ENCODE measurements around the gene SPPL2A.
"Not testable (repeated sequence)": the region's sequence is repeated elsewhere in the genome, so short reads cannot be mapped to it uniquely, and the experiment has no call there.

Gene SPPL2A, protein sequence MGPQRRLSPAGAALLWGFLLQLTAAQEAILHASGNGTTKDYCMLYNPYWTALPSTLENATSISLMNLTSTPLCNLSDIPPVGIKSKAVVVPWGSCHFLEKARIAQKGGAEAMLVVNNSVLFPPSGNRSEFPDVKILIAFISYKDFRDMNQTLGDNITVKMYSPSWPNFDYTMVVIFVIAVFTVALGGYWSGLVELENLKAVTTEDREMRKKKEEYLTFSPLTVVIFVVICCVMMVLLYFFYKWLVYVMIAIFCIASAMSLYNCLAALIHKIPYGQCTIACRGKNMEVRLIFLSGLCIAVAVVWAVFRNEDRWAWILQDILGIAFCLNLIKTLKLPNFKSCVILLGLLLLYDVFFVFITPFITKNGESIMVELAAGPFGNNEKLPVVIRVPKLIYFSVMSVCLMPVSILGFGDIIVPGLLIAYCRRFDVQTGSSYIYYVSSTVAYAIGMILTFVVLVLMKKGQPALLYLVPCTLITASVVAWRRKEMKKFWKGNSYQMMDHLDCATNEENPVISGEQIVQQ

DNA sequence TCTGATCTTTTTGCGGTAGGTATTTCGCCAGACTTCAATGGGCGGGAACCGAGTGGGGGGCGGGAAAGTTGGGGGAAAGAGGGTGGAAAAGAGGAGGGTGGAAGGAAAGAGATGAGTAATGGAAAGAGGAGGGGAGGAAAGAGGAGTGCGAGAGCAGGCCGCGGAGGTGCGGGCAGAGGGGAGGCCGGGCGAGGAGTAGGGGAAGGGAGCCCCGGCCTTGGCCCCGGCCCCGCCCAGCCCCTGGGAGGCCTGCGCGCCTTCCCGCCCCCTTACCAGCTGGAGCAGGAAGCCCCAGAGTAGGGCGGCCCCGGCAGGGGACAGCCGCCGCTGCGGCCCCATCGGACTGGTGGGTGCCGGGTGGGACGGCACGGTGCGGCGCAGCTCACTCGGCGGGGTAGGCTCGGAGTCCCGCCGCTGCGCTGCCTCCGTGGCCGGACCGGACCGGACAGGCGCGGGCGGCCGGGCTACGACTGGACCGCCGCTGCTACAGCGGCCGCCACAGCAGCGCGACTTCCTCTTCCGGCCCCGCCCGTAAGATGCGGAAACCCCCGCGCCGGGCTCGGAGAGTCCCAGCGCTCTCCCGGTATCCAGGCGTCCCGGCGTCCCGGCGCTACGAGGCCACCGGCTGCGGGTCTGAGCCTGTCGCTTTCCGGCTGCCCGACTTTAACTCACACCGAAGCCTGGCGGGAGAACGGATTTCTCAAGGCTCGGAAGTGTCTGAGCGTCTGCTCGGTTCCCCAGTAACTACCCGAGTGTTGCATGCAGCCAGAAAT, at the start of gene SPPL2A:
TSS of gene SPPL2A (minus strand) at position 512 of the 773 bp plus-strand sequence. CDS start at position 339, 173 bp downstream.
- DNase-seq (ENCODE audit: low read depth): peak; percentile 68

DNA sequence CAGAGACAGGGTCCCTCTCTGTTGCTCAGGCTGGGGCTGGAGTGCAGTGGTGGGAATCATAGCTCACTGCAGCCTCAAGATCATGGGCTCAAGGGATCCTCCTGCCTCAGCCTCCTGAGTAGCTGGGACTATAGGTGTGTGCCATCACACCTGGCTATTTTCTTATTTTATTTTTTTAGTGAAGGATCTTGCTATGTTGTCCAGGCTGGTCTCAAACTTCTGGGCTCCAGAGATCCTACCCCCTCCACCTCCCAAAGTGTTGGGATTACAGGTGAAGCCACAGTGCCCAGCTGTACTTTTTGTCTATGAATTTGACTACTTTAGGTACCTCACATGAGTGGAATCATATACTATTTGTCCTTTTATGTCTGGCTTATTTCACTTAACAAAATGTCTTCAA, 49.1 kb upstream of the SPPL2A start:
- DNase-seq (ENCODE audit: low read depth): no peak

DNA sequence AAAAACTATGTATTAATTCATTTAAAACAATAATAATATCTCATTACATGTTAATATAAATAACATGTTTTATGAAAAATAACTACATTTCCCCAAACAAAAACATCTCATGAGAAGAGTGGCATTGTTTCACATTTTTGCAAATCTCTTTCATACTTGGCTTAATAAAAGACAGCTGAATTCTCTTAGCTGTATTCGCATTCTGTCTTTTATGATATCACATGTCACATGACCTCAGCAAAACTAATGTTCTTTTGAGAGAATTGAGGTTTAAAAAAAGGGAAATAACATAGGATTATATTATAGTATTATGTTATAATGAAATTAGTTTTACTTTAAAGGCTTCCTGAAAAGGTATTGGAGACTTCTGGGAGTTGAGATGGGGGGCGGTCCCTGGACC, 48.4 kb upstream of the SPPL2A start:
- no peak for DNase-seq (ENCODE audit: low read depth)

DNA sequence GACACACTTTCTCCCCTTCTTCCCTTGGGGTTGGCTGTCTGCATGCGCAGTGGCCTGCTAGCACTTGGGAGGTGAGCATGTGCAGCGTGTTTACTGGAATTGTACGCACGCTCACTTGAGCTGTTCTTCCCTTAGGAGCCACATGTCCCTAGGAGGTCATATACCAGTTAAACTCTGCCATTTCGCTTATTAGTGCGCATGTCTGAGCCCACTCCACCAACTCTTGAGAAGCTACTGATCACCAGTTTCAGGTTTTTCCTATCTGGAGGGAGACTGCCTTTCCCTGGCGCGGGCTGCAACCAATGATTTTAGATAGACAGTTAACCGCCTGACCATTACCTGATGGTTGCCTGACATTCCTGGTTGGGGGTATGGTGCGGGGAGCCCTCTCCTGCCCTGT, 47.6 kb upstream of the SPPL2A start:
- no peak for DNase-seq (ENCODE audit: low read depth)

DNA sequence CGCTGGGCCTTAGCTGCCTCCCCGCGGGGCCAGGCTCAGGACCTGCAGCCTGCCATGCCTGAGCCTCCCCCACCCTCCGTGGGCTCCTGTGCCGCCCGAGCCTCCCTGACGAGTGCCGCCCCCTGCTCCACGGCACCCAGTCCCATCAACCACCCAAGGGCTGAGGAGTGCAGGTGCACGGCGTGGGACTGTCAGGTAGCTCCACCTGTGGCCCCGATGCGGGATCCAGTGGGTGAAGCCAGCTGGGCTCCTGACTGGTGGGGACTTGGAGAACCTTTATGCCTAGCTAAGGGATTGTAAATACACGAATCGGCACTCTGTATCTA, 46.6 kb upstream of the SPPL2A start:
- DNase-seq (ENCODE audit: low read depth): not testable (repeated sequence)

DNA sequence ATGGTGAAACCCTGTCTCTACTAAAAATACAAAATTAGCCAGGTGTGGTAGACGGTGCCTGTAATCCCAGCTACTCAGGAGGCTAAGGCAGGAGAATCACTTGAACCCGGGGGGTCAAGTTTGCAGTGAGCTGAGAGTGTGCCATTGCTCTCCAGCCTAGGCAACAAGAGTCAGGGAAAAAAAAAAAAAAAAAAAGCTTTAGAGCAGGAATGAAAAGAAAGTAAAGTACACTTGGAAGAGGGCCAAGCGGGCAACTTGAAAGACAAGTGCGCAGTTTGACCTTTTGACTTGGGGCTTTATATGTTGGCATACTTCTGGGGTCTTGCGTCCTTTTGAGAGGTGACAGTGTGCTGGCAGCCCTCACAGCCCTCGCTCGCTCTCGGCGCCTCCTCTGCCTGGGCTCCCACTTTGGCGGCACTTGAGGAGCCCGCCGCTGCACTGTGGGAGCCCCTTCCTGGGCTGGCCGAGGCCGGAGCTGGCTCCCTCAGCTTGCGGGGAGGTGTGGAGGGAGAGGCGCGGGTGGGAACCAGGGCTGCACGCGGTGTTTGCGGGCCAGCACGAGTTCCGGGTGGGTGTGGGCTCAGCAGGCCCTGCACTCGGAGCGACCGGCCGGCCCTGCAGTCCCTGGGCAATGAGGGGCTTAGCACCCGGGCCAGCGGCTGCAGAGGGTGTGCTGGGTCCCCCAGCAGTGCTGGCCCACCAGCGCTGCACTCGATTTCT, 46.1 kb upstream of the SPPL2A start:
- DNase-seq (ENCODE audit: low read depth): not testable (repeated sequence)

DNA sequence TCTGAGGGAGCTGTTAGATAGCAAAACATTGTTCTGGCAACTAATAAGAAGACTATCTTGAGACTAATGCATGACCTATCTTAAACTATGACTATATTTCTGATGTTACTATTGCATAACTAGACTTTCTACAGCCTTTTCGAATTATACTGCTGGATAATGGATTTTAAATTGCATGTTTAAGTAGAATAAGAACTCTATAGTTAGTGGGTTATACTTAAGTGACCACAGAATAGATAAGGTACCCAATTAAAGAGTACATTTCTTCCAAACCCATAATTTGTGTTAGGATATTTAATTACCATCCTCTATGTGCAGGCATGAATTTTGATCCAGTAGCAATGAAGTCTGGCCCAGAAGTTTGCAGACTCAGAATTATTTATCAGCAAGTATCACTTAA, 44.6 kb upstream of the SPPL2A start:
- DNase-seq (ENCODE audit: low read depth): no peak

DNA sequence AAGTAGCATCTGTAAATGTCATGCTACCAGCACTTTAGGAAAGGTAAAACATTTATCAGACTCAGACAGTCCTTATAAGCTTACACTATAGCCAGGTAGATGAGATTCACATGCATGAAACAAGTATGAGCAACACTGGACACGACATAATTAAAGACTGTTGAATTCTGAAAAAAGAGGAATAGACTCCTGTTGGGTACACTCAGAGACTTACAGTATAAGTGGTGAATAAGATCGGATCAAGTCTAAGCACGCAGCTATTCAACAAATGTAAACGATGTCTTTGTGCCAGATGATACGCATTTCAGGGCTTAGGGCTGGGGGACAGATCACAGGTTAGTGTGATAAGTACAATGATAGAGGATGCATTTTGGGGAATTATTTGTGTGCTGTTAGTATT, 43.2 kb upstream of the SPPL2A start:
- no peak for DNase-seq (ENCODE audit: low read depth)

DNA sequence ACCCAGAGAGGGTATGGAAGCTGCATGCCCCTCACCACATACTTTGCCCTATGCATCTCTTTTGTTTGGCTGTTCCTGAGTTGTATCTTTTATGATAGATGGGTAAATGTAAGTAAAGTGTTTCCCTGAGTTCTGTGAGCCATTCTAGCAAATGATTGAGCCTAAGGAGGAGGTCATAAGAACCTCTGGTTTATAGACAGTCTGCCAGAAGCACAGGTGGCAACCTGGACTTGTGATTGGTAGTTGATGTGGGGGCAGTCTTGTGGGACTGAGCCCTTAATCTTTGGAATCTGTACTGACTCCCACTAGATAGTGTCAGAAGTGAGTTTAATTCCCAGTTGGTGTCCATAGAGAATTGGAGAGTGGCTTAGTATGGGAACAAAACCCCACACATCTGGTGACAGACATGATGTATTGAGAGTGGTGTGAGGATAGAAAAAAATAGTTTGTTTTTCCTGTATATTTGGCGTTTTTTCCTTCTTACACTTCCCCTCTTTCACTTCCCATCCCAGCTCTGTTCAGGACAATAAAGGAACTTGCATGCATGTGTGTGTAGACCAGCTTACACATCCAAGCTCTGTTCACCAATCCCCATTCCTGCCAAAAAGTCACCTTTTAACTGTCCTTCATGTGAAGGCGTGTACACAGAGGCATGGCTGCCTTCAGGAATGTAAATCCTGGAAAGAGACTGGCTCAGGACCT, 38.1 kb upstream of the SPPL2A start:
- no peak for DNase-seq (ENCODE audit: low read depth)

DNA sequence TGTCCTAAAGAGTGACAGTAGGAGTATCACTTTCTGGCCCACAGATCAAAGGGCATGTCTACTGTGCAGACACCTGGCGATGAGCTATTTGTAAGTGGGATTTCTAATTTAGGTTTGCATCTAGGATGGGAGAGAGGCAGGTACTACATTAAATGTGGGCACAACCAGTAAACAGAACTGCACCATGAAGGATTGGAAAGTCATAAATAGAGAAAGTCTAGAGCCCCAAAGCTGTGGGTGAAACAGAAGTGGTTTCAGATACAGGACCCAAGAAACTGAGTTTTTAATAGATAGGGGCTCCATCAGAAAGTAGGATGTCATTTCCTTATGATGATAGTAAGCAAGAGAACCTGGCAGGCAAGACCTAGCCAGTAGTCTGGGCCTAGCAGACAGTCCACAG, 35.2 kb upstream of the SPPL2A start:
- DNase-seq (ENCODE audit: low read depth): no peak

DNA sequence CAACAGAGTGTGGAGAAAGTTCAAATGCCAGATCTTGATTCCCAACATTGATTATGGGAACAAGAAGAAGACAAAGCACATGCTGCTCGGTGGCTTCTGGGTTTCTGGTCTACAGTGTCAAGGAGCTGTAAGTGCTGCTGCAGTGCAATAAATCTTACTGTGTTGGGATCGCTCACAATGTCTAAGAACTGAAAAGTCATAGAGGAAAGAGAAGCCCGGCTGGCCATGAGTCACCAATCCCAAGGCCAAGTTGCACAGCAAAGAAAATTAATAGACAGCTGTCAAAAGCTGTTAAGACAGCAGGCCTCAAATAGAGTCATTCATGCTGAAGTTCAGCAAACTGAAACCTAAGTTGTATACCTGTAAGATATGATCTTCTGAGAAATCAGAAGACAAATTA, 33.2 kb upstream of the SPPL2A start:
- no peak for DNase-seq (ENCODE audit: low read depth)

DNA sequence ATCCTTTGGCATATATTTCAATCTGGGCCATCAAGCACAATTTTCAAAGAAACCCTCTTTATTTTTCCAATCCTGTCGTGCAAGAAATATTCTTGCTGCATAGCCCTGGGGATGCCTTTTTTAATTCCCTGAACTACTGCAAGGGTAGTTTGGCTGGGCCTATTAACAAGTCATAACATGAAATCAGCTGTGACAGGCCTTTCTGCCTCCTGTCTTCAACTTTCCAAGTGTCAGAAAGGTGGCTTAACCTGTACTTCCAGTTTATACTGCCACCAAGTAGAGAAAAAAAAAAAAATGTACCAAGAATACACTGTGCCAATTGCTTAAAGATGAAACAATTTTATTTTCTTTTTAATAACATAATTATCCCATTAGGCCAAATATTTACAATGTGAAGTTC, 32.4 kb upstream of the SPPL2A start:
- DNase-seq (ENCODE audit: low read depth): no peak

DNA sequence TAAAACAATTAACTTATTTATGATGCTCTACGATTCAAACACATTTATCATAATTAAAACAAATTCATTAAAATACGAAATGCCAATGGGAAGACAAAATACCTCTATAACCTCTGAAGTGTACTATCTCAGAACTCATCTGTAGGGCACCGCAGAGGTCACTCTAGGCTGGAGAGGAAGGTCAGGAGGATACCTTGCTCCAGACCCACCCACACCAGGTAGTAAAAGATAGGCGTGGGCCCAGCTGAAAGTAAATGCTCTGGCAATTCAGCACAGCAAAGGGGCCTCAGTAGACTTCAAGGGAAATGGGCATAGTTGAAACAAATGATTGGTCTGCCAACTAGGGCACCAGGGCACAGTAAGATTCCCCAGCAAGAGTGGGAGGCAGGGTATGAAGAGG, 26.0 kb upstream of the SPPL2A start:
- DNase-seq (ENCODE audit: low read depth): no peak

DNA sequence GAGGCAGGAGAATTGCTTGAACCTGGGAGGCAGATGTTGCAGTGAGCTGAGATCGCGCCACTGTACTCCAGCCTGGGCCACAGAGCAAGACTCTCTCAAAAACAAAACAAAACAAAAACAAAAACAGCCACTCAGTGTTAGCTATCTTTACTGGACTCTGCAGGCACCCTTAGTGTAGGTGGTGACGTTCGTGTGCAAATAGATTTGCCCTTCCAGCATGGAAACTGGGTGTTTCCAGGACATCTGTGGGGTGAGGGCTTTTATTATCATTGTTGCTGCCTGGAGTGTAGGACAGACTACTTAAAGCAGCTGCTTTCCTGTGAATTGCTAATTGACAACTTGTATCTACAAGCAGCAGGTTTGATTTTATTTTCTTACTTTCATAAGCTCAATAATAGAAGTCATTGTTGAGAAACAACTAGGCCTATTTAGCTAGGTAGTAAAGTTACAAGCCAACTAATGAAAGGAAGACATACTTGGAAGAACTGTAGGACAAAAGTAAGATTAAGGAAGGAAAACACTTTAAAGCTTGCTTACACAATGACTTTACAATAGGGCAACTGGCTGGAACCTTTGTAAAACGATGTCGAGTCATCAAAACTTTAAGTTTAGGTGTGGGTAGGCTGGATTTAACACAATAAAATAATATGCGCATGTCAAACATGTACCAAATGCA, 25.4 kb upstream of the SPPL2A start:
- no peak for DNase-seq (ENCODE audit: low read depth)

DNA sequence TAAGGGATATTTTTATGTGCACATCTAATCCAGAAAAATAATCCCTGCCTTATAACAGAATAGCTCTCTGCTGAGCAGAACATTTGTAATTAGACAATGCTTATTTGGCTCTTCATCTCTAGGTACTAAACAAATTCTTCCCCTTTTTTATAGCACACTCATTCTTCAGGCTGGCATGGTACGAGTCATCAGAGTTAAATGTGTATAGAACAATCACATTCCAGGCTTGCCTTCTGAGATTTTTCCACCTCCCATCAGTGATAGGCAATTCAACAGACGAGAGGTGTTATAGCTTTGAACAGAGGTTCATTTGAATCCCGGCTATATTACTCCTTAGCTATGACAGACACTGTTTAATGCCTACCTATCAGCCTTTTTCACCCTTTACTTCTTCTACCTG, 21.4 kb upstream of the SPPL2A start:
- no peak for DNase-seq (ENCODE audit: low read depth)

DNA sequence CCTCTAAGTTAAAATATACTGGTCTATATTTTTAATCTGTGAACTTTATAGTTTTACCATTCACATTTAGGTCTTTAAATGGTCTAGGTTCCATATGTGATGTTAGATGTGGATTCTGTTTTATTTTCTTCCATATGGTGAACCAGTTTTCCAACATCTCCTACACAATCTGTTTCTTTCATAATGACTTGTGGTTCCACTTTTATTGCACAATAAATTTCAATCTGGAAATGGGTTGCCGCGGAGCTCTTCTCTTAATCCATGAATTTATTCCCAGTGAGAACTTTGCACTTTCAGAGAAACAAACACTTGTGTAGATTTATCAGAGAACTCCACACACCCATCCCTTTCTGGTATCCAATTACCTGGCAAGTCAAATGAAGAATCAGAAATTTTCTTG, 20.9 kb upstream of the SPPL2A start:
- DNase-seq (ENCODE audit: low read depth): no peak

DNA sequence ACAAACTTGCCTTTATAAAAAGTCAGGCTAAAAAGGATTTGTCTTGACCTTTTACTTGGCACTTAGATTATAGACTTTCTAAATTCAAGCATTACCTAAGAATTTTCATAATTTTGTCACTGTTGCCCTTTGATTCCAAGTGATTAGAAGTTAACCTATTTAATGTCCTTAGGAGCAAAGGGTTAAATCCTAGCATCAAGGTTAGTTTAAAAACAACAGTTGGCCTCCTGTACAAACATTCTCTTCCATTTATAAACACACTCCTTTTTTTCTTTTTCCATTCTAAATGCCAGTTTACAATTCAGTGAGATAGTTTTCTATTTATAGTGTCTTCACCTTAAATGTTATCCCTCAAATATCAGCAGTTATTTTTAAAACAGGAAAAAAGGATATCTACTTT, 18.4 kb upstream of the SPPL2A start:
- DNase-seq (ENCODE audit: low read depth): no peak

DNA sequence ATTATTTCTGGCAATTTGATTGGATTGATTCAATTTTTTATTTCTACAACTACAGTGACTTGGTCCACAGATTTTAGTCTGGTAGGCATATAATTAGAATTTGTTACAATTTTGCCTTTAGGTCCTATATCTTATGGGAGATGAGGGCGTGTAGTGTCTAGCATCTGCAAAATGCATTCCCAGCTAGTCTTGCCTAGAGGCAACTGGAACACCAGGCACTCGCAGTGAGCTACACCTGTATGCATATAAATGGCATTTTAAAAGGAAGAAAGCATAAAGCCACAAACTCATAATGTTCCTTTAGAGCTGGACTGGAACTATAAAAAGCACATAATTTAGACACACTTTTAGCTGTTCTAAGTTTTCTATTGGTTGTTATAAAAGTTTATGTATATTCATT, 17.9 kb upstream of the SPPL2A start:
- DNase-seq (ENCODE audit: low read depth): no peak

DNA sequence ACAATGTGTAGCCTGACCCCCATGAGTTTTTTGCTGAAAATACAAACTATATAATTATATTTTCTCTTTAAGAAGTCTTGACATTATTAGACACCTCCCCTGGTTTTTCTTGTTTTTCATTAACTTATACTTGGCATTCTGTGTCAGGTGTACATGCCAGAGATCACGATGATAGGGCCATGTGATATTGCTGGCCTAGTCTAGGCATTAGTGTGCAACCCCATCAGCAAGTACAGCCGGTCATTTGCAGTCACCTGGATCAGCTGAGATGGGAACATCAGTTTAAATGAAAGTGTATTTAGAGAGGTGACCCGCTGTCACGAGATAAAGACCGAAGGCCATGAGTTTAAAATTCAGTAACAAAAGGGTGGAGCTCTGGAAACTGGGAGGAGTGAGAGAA, 12.6 kb upstream of the SPPL2A start:
- DNase-seq (ENCODE audit: low read depth): no peak

DNA sequence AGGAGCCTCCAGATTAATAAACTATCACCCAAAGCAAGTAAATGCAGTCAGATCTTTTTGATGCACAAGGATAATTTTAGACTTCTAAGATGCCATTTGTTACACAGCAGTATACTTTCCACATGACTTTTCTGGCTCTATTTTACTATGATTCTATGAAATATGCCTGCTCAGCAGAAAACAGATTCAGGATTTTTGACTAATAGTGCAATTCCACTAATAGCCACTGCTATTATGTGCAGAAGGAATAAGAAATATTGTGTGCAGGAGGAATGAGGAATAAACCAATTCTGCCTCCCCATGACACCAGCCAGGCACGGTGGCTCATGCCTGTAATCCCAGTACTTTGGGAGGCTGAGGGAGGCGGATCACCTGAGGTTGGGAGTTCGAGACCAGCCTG, 11.5 kb upstream of the SPPL2A start:
- DNase-seq (ENCODE audit: low read depth): no peak

DNA sequence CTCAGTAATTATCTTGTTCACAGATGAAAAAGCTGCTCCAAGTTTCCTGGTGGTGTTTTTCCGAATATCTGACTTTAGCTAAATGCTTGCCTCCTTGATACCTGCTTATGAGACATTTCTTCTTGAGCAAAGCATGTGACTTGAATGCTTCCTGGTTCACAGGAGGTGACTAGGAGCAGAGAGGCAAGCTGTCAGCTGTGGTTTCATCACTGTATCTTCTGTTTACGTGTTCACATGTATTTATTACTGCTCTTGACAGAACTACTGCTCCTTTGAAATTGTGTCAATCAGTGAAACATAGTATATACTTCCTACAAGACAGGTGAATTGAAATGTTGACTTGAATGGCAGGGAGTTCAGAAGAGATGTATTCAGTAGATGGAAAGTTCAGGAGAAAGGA, 8.9 kb upstream of the SPPL2A start:
- no peak for DNase-seq (ENCODE audit: low read depth)

DNA sequence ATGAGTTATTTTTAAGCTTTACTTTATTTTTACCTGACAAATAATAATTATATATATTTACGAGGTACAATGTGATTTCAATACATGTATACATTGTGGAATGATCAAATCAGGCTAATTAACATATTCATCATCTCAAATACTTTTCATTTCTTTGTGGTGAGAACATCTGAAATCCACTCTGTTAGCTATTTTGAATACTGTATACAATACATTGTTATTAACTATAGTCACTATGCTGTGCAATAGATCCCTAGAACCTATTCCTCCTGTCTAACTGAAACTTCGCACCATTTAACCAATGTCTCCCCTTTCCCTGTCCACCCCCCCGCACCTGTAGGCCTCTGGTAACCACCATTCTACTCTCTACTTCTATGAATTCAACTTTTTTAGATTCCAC, 7.9 kb upstream of the SPPL2A start:
- no peak for DNase-seq (ENCODE audit: low read depth)

Data from T-helper 22 cell (primary cell).